Uterus (tissue), 2 donors: ENCODE measurements around the gene AKAP17A.

ENCODE experiments used
- CTCF ChIP-seq, 4 experiments: fragments of 200-600 bp in 2 of 4; fragments of 450-650 bp in 2 of 4; sonication (generic) in 2 of 4; IDR thresholded peaks; one replicate each; pipeline ENCODE4 v1.5.1; 2016 to 2019; ENCODE audit warnings: antibody characterized with exemption in 4 of 4, mild to moderate bottlenecking in 2 of 4, moderate library complexity in 1 of 4
- POLR2A ChIP-seq, 2 donors: fragments of 450-650 bp; IDR thresholded peaks; one replicate each; pipeline ENCODE4 v1.6.1; 2016; ENCODE audit warnings: antibody characterized with exemption in 2 of 2, mild to moderate bottlenecking in 1 of 2, moderate library complexity in 1 of 2

- TF ChIP-seq CTCF (IDR thresholded peaks at IDR 0.05) (no peak), POLR2A (IDR thresholded peaks at IDR 0.05) (no peak)
These were observed 27.3 kb downstream of the AKAP17A start for GRCh38 chrX:1618689-1619088.
